Activated CD8-positive, alpha-beta memory T cell treated with anti-CD3 and anti-CD28 coated beads, Interleukin-2, amount 10 ng/mL, durations not matched to agents 7 days and 5 days (primary cell): ENCODE measurements around the gene LBX2. TPM values are rescaled to one million over a fixed set of nuclear protein-coding genes. Genes with fewer than 3 reads are reported as not detected.
A peak's percentile ranks its signal among the peaks of the same experiment; 100 is the strongest.

ENCODE experiments used
- ATAC-seq: fragments of 150-1000 bp; cut with Tn5 transposase; one replicate; pipeline ENCODE4 v1.10.0; 2021; ENCODE audit warnings: moderate library complexity
- CTCF ChIA-PET: fragments of 350-600 bp; sonication (Branson Sonifier 250); formaldehyde crosslinking; loops from one replicate; lab custom pipeline; 2021; ENCODE audit warnings: antibody characterized with exemption; lab: Charles Lee
- DNase-seq: peaks from one replicate; pipeline ENCODE4 v3.0.0-alpha.2; 2020
- H3K27ac Mint-ChIP-seq: one replicate; pipeline ENCODE4 v1.8.0; 2021; ENCODE audit warnings: mild to moderate bottlenecking, mixed read lengths
- H3K27me3 Mint-ChIP-seq: one replicate; pipeline ENCODE4 v1.8.0; 2021; ENCODE audit warnings: mixed read lengths
- H3K36me3 Mint-ChIP-seq: one replicate; pipeline ENCODE4 v1.8.0; 2021; ENCODE audit warnings: mild to moderate bottlenecking, mixed read lengths
- H3K4me1 Mint-ChIP-seq: one replicate; pipeline ENCODE4 v1.8.0; 2021; ENCODE audit warnings: mixed read lengths
- H3K4me3 Mint-ChIP-seq: one replicate; pipeline ENCODE4 v1.8.0; 2021; ENCODE audit warnings: mild to moderate bottlenecking, moderate library complexity, mixed read lengths
- H3K9me3 Mint-ChIP-seq: one replicate; pipeline ENCODE4 v1.8.0; 2022; ENCODE audit warnings: low read depth, mixed read lengths
- total RNA-seq, 2 experiments: library from RNA; stranded (reverse); gene quantifications; one replicate each; pipeline ENCODE4 v1.2.3, GENCODE V29; 2021

Gene LBX2, protein sequence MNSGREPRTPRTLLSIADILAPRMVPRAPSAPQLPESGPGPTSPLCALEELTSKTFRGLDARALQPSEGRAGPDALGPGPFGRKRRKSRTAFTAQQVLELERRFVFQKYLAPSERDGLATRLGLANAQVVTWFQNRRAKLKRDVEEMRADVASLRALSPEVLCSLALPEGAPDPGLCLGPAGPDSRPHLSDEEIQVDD
- 1 to 10 TPM; 1.3 to 2.4 TPM for total RNA-seq

DNA sequence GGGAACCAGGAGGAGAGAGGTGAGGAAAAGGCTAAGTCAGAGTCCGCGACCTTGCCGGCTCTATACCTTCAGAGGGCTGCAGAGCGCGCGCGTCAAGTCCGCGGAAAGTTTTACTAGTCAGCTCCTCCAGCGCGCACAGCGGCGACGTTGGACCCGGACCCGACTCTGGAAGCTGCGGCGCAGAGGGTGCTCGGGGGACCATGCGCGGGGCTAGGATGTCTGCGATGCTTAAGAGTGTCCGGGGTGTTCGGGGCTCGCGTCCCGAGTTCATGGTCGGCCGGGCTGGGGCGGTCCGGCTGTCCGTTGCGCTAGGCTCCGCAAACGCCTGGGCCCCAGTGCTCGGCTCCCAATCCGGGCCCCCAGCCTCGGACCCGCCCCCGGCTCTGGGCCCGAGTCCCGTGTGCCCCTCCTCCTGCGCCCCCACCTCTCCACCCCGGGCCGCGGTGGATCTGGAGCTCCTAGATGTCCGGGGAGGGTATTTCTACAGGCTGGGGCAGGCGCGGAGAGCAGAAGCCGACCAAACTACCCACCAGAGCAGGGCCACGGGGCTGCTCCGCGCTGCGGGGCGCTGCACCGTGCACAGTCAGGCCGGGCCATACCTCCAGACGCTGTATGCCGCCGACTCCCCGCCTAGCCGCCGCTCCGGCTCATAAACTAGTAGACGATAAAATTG lies at the start of gene LBX2:
TSS of gene LBX2 (minus strand) at position 337 of the 673 bp plus-strand sequence. CDS start at position 271, 66 bp downstream.
- Mint-ChIP-seq H3K36me3 (peaks cover 2% of the 10 kb centered on the region), H3K27me3 (peaks cover 49% of the 10 kb centered on the region), H3K4me3 (peak within 1 kb of the TSS; percentile 84), H3K4me1 (peaks cover 39% of the 10 kb centered on the region), H3K9me3 (no peaks in the 10 kb centered on the region), H3K27ac (peak within 1 kb of the TSS; percentile 80)
- CTCF ChIA-PET = interaction anchor here (0.7 to 6.9 kb wide), 12 partner anchors 10 to 250 kb away, joined by 3 to 39 read pairs (median 6); partner anchors contain the start of genes AUP1, CCDC142, HTRA2 and INO80B
- ATAC-seq (peak; percentile 16), DNase-seq (peak; percentile 60)

GRCh38 chr2:74548285-74548899 lies 49.0 kb upstream of the LBX2 start:
- H3K4me1 Mint-ChIP-seq = peaks cover 30% of the 10 kb centered on the region
- no peak for ATAC-seq
- no peak overlapping the region for H3K27ac Mint-ChIP-seq

GRCh38 chr2:74546004-74546403 lies 46.6 kb upstream of the LBX2 start:
- Mint-ChIP-seq H3K4me1 (peaks cover 16% of the 10 kb centered on the region), H3K27ac (no peak overlapping the region), H3K27me3 (peaks cover 69% of the 10 kb centered on the region), H3K4me3 (no peak overlapping the region), H3K9me3 (no peaks in the 10 kb centered on the region), H3K36me3 (no peaks in the 10 kb centered on the region)
- CTCF ChIA-PET = interaction anchor here (1.1 to 15.0 kb wide), 4 partner anchors 14 to 41 kb away, joined by 3 to 124 read pairs (median 4); partner anchors contain the start of gene HTRA2
- ATAC-seq = no peak
- DNase-seq = no peak

More at GRCh38 chr2:74548285-74548899, 49.0 kb upstream of the LBX2 start:
- peaks cover 62% of the 10 kb centered on the region for H3K27me3 Mint-ChIP-seq
- H3K4me3 Mint-ChIP-seq = peak overlapping the region; percentile 60
- H3K9me3 Mint-ChIP-seq = no peaks in the 10 kb centered on the region
- DNase-seq = no peak
- CTCF ChIA-PET = interaction anchor here (0.8 to 15.0 kb wide), 3 partner anchors 10 to 38 kb away, joined by 3 to 124 read pairs (median 3); no protein-coding TSS in a partner anchor
- H3K36me3 Mint-ChIP-seq = no peaks in the 10 kb centered on the region

- no peak for ATAC-seq
- H3K4me1 Mint-ChIP-seq = peaks cover 14% of the 10 kb centered on the region
- H3K36me3 Mint-ChIP-seq = no peaks in the 10 kb centered on the region
- H3K4me3 Mint-ChIP-seq = no peak overlapping the region
- peaks cover 57% of the 10 kb centered on the region for H3K27me3 Mint-ChIP-seq
- CTCF ChIA-PET = interaction anchor here (1.0 to 15.0 kb wide), 5 partner anchors 13 to 295 kb away, joined by 3 to 124 read pairs (median 4); partner anchors contain the start of gene DQX1
- no peak for DNase-seq
- no peaks in the 10 kb centered on the region for H3K9me3 Mint-ChIP-seq
- no peak overlapping the region for H3K27ac Mint-ChIP-seq
These were observed 45.2 kb upstream of the LBX2 start for GRCh38 chr2:74544634-74545033.

DNA sequence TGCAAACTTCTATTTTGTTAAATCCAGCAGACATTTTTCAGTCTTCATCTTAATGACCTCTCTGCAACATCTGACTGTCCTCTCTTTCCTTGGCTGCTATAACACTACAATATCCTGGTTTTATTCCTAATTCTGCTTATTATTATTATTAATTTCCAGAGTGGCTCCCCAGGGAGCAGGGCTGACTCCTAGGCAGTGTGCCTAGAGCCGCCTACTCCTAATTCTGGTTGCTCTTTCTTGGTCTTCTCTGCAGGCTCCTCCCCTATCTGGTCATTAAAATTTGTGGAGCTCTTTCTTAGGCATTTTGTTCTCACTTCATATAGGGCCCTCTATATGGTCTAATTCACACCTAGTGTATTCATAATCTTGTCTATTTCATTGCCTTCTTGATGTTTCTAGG lies 43.6 kb upstream of the LBX2 start:
- no peak overlapping the region for H3K4me3 Mint-ChIP-seq
- H3K9me3 Mint-ChIP-seq = no peaks in the 10 kb centered on the region
- CTCF ChIA-PET = interaction anchor here (1.5 to 15.0 kb wide), 2 partner anchors 11 to 44 kb away, joined by 7 to 124 read pairs; no protein-coding TSS in a partner anchor
- no peak overlapping the region for H3K27ac Mint-ChIP-seq
- H3K4me1 Mint-ChIP-seq = peaks cover 19% of the 10 kb centered on the region
- DNase-seq (no peak), ATAC-seq (no peak)
- H3K36me3 Mint-ChIP-seq = no peaks in the 10 kb centered on the region
- H3K27me3 Mint-ChIP-seq = peaks cover 56% of the 10 kb centered on the region

DNA sequence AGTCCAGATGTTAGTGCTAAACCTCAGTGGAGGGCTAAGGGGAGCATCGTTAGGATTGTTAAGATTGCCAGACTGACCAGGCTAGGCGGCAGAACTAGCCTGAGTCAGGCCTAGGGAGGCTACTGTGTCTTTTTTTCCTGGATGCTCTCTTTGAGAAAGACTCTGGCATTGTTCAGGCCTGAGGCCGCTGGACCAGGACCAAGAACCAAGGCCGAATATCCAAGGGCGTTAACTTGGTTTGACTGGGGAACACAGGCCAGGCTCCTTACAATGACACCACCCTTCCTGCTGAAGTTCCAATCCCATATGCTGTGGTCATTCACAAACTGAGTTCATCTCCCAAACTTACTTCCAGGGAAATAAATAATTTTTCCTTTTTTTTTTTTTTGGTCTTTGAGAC lies 40.9 kb upstream of the LBX2 start:
- ATAC-seq = no peak
- peaks cover 42% of the 10 kb centered on the region for H3K27me3 Mint-ChIP-seq

GRCh38 chr2:74538881-74539339 lies 39.5 kb upstream of the LBX2 start:
- DNase-seq (no peak), ATAC-seq (no peak)
- Mint-ChIP-seq H3K36me3 (peaks cover 1% of the 10 kb centered on the region), H3K27ac (no peak overlapping the region), H3K4me3 (no peak overlapping the region), H3K9me3 (no peaks in the 10 kb centered on the region), H3K27me3 (peaks cover 29% of the 10 kb centered on the region), H3K4me1 (peaks cover 19% of the 10 kb centered on the region)
- CTCF ChIA-PET = interaction anchor here (1.0 to 1.6 kb wide), 5 partner anchors 8 to 56 kb away, joined by 3 to 8 read pairs (median 3); partner anchors contain the start of genes CCDC142 and TTC31

More for the DNA sequence above, 40.9 kb upstream of the LBX2 start:
- Mint-ChIP-seq H3K4me1 (peaks cover 19% of the 10 kb centered on the region), H3K36me3 (no peaks in the 10 kb centered on the region), H3K27ac (no peak overlapping the region), H3K4me3 (no peak overlapping the region), H3K9me3 (no peaks in the 10 kb centered on the region)
- DNase-seq = no peak
- CTCF ChIA-PET = interaction anchor here (0.7 to 1.3 kb wide), 2 partner anchors 30 to 45 kb away, joined by 3 to 5 read pairs; no protein-coding TSS in a partner anchor

DNA sequence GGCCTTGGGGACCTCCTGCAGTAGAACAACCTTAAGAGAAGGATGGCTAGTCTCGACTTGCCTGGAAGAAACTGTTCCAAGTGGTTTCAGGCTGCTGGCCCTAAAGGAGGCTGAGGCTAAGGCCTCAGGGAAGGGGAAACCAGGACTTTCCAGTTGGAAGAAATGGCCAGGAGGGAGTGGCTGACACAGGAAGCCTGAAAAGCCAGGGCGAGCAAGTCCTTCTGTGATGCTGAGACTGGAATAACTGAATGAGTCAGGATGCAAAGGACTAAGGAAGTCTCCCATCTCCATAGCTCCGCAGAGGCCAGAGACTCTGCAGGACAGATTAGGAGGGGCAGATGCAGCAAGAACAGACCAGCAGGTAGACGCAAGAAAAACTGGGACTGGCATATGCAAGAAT lies 37.7 kb upstream of the LBX2 start:
- H3K27ac Mint-ChIP-seq = no peak overlapping the region
- ATAC-seq (no peak), DNase-seq (no peak)
- peaks cover 9% of the 10 kb centered on the region for H3K36me3 Mint-ChIP-seq
- H3K9me3 Mint-ChIP-seq = no peaks in the 10 kb centered on the region
- no peak overlapping the region for H3K4me3 Mint-ChIP-seq
- H3K27me3 Mint-ChIP-seq = peaks cover 19% of the 10 kb centered on the region
- CTCF ChIA-PET = no interaction called here
- peaks cover 21% of the 10 kb centered on the region for H3K4me1 Mint-ChIP-seq

- peaks cover 12% of the 10 kb centered on the region for H3K36me3 Mint-ChIP-seq
- H3K9me3 Mint-ChIP-seq = no peaks in the 10 kb centered on the region
- H3K4me1 Mint-ChIP-seq = peaks cover 29% of the 10 kb centered on the region
- H3K27ac Mint-ChIP-seq = no peak overlapping the region
- CTCF ChIA-PET = interaction anchor here (1.2 kb wide), 1 partner anchor 287 kb away, joined by 4 read pairs; no protein-coding TSS in a partner anchor
- peaks cover 17% of the 10 kb centered on the region for H3K27me3 Mint-ChIP-seq
- ATAC-seq (no peak), DNase-seq (no peak)
- no peak overlapping the region for H3K4me3 Mint-ChIP-seq
These were observed 37.0 kb upstream of the LBX2 start for GRCh38 chr2:74536166-74536950.

DNA sequence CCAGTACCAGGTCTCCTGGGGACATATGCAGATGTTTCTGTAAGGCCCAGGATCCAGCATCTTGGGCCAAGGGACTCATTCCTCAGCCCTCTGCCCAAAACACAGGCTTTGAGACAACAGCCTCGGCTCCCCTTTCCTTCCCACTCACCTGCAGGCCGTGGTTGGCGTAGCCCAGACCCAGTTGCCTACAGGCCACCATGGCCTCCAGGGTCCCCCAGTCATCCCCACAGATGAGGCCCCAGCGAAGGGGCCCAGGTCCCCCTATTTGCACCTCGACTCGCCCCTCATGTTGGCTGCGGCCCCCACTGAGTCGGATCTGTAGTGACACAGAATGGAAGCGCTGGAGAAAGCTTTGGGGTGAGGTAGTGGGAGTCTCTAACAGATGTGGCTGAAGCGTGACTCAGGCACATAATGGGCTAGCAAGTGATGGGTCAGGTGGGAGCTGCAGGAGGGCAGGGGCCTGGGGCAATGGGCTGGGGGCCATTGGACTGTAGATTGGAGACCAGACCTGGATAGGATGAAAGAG lies 36.1 kb upstream of the LBX2 start:
- H3K27ac Mint-ChIP-seq = no peak overlapping the region
- H3K9me3 Mint-ChIP-seq = no peaks in the 10 kb centered on the region
- ATAC-seq = no peak
- CTCF ChIA-PET = interaction anchor here (1.2 kb wide), 1 partner anchor 286 kb away, joined by 4 read pairs; no protein-coding TSS in a partner anchor
- H3K36me3 Mint-ChIP-seq = peaks cover 15% of the 10 kb centered on the region
- H3K4me3 Mint-ChIP-seq = no peak overlapping the region
- DNase-seq = no peak
- peaks cover 17% of the 10 kb centered on the region for H3K27me3 Mint-ChIP-seq
- H3K4me1 Mint-ChIP-seq = peaks cover 38% of the 10 kb centered on the region

DNA sequence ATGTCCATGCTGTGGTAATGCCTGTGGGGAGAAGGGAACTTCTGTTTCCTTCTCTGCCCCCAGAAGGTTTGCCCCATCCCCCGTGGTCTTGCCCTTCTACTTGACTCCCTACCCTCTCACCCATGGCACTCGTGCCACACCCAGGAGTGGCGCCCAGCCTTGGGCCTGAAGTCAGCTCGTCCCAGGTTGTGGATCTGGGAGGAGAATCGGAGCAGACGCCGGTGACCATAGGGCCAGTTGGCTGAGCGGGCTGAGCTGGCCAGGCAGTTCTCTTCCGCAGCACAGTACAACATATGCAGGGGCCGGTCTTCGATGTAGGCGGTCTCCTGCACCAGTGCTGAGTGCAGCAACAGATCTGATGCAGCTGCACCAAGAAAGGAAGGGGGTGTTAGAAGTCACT lies 35.0 kb upstream of the LBX2 start:
- H3K36me3 Mint-ChIP-seq = peaks cover 15% of the 10 kb centered on the region
- DNase-seq (no peak), ATAC-seq (no peak)
- H3K4me3 Mint-ChIP-seq = no peak overlapping the region
- CTCF ChIA-PET = interaction anchor here (1.4 to 6.1 kb wide), 2 partner anchors 17 to 52 kb away, joined by 4 to 98 read pairs; no protein-coding TSS in a partner anchor
- H3K4me1 Mint-ChIP-seq = peaks cover 35% of the 10 kb centered on the region
- H3K27me3 Mint-ChIP-seq = peaks cover 17% of the 10 kb centered on the region
- no peak overlapping the region for H3K27ac Mint-ChIP-seq
- H3K9me3 Mint-ChIP-seq = no peaks in the 10 kb centered on the region

- Mint-ChIP-seq H3K9me3 (no peaks in the 10 kb centered on the region), H3K4me3 (no peak overlapping the region), H3K4me1 (peaks cover 32% of the 10 kb centered on the region), H3K27me3 (peaks cover 10% of the 10 kb centered on the region), H3K27ac (no peak overlapping the region), H3K36me3 (peaks cover 19% of the 10 kb centered on the region)
- CTCF ChIA-PET = interaction anchor here (1.2 to 6.4 kb wide), 6 partner anchors 10 to 81 kb away, joined by 3 to 98 read pairs (median 12); partner anchors contain the start of genes CCDC142 and TTC31
- DNase-seq (no peak), ATAC-seq (no peak)
These were observed 34.1 kb upstream of the LBX2 start for GRCh38 chr2:74533464-74533863.
